Activated CD4-positive, alpha-beta T cell treated with anti-CD3 and anti-CD28 coated beads, Interleukin-2, amount 50 U/mL, for 48 hours (primary cell): ENCODE results near the gene PLCD4.

Experiments
- DNase-seq, 2 experiments: peaks; one replicate each; pipeline ENCODE4 v3.0.0-alpha.2; 2020

The PLCD4 gene

GRCh38 chr2:218622606-218623365 is 15.1 kb downstream of the PLCD4 start:
- no peak for DNase-seq

DNA sequence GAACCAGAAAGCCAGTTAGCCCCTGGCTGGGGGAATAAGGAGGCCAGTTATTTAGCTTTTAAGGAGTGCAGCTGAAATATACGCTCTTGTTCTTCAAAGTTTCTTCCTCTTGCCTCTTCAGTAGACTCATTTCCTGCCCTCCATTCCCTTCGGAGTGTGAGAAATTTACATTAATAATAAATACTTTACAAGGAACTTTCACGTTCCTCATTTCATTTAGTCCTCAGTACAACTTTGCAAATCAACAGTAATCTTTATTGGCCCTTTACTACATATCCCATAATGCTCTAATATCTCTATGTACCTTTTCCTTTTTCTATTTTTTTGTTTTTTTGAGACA is 15.6 kb downstream of the PLCD4 start:
- DNase-seq: no peak

DNA sequence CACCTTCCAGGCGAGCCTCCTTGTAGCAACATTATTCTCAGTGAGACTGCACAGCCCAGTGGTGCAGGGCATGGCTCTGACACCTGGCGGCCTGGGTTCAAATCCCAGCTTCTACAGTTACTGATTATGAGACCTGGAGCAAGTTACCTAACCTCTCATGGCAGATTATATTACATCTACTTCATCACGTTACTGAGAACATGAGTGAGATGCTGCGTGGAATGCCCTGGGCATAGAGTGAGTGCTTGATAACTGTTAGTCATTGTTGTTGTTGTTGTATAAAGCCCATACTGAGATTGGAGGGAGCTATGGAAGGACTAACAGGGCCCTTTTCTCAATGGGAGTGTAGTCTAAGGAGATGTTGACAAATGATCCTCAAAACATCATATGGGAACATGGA is 18.7 kb downstream of the PLCD4 start:
- no peak for DNase-seq

DNA sequence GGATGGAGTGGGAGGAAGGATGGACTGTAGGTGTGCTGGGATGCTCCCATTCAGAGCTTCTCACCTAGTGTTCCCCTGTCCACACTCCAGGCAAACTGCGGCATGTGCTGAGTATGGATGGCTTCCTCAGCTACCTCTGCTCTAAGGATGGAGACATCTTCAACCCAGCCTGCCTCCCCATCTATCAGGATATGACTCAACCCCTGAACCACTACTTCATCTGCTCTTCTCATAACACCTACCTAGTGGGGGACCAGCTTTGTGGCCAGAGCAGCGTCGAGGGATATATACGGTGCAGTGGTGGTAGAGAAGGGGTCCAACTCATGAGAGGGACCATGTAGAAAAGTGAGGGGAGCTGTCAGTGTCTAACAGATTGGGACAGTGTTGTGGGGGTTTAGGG is 20.2 kb downstream of the PLCD4 start:
- no peak for DNase-seq

- DNase-seq: no peak
Measured at GRCh38 chr2:218631837-218632236, 24.1 kb downstream of the PLCD4 start.

- no peak for DNase-seq
Measured at GRCh38 chr2:218635719-218636118, 28.0 kb downstream of the PLCD4 start.

- DNase-seq: no peak
Measured at GRCh38 chr2:218638372-218638771, 30.7 kb downstream of the PLCD4 start.

- no peak for DNase-seq
Measured at GRCh38 chr2:218642121-218642656, 34.5 kb downstream of the PLCD4 start.

DNA sequence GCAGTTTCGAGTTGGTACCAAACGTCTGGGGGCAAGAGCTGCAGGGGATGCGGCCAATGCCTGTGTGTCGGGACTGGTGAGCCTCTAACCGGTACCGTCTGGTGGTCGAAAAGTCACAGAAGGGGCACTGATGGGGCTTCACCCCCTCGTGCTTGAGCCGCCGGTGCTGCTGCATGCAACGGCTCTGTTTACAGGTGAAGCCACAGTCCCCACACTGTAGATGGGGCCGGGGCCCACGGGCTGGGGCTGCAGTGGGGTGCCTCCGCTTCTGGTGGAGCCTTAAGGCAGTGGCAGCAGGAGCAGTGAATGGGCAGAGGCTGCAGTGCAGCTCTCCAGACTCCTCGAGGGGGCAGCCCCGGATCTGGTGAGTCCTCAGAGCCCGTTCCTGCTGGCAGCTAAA is 35.1 kb downstream of the PLCD4 start:
- DNase-seq: no peak

GRCh38 chr2:218643751-218644310 is 36.1 kb downstream of the PLCD4 start:
- DNase-seq: no peak

DNA sequence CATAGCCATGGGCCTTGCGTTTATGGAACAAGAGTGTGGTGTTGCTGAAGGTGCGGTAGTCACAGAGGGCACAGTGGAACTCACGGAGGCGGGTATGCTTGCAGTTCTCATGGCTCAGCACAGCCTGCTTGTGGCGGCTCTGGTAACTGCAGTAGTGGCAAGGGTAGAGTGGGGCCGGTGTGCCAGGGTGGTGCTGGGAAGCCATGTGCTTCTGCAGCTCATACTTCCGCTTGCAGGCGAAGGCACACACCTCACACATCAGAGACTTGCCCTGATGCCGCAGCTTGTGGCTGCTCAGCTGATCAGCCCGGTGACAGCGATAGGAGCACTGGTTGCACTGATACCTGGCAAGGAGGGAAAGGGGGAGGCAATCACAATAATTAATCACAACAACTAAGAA is 37.0 kb downstream of the PLCD4 start:
- DNase-seq: no peak

GRCh38 chr2:218645126-218645525 is 37.4 kb downstream of the PLCD4 start:
- no peak for DNase-seq

GRCh38 chr2:218648088-218648786 is 40.5 kb downstream of the PLCD4 start:
- peak; percentile 44 to 59 for DNase-seq

- DNase-seq: no peak
Measured at GRCh38 chr2:218648787-218649100, 41.0 kb downstream of the PLCD4 start.

GRCh38 chr2:218655751-218656150 is 48.1 kb downstream of the PLCD4 start:
- no peak for DNase-seq

- DNase-seq: peak; percentile 48 to 59
Measured at GRCh38 chr2:218658671-218659257, 51.1 kb downstream of the PLCD4 start.

- peak; percentile 97 for DNase-seq
Measured at GRCh38 chr2:218659258-218659987, 51.7 kb downstream of the PLCD4 start, which contains the start of the genes BCS1L and ZNF142. Gene BCS1L (plus strand): TSS chr2:218659683. CDS start chr2:218660988, 1,305 bp downstream. Gene ZNF142 (minus strand): TSS chr2:218659623. CDS start chr2:218656429, 3,194 bp downstream.

DNA sequence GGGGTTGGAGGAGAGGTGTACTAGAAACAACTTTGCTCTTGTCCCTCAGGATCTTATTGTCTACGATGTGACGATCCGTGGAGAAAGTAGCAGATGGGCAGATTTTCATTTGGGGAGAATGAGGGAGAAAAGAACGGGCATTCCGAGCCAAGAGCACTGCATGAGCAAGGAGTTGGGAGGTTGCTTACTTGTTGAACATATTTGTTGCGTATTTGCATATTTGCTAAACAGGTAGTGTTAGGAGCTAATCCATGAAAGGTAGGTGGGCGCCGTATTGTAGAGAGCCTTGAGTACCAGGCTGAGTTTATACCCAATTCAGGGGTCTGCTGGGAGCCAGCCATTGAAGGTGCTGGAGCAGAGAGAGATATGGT is 52.3 kb downstream of the PLCD4 start:
- DNase-seq: no peak

- no peak for DNase-seq
Measured at GRCh38 chr2:218662377-218662776, 54.7 kb downstream of the PLCD4 start.

DNA sequence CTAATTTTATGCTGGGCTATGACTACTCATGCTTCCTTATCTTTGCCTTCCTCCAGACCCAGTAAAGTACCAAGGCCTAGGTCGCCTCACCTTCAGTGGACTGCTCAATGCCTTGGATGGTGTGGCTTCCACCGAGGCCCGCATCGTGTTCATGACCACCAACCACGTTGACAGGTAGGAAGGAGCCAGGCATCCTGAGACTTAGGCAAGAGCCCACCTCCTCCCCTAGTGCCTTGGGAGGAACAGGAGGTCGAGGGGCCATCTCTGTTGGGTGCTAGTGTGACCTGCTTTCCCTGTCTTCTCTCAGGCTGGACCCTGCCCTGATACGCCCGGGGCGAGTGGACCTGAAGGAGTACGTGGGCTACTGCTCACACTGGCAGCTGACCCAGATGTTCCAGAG is 55.1 kb downstream of the PLCD4 start:
- DNase-seq: no peak

DNA sequence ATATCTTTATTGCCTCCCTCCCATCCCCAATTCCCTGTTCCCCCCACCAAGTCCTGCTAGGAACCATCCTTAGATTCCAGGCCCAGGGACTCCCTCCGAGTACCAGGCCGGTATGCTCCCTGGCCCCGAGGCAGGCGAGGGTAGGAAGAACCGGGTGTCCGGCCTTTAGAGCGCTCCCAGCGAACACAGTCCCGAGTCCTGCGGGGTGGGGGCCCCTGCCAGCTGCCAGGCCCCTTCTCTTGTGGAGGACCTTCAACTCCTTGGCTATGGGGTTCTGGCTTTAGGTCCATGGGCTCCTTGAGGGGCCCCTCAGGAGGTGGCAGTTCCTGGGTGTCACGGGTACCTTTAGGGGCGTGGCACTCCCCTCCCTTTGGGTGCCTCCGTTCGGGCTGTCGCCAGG is 56.2 kb downstream of the PLCD4 start:
- no peak for DNase-seq

DNA sequence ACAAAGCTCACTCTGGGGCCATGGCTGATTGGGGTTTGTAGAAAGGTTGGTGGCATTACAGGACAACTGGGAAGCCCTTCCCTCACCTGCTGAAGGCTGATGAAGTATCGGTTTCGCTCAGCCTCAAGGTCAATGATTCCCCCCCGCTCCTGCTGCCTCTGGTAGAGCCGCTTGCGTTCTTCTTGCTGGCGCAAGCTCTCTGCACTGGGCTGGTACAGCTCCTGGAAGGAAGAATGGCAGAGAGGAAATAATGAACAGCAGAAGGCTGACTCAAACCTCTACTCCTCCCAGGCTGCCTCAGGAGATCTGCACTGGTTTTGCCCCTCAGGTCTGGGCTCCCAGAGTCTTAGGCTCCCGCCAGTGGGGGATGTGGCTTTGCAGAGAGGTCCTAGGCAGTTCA is 57.0 kb downstream of the PLCD4 start:
- no peak for DNase-seq

- no peak for DNase-seq
Measured at GRCh38 chr2:218671097-218671653, 63.5 kb downstream of the PLCD4 start.
